ENCODE results near the gene ZNF610. TPM values are rescaled to one million over a fixed set of nuclear protein-coding genes. Genes with fewer than 3 reads are reported as not detected.
A peak's percentile ranks its signal among the peaks of the same experiment; 100 is the strongest.

ZNF610 gene
- total and polyA plus RNA-seq, 2 of the 13 experiments (the other 11 are each of a cell fraction or from before 2014, with no cell fraction given) = 0.32 to 0.69 TPM

- no peak for TF ChIP-seq IKZF5 (CRISPR knock-in tag; IDR thresholded peaks at IDR 0.05)
- TF ChIP-seq FIP1L1 (IDR thresholded peaks at IDR 0.05; ENCODE audit: borderline replicate concordance, insufficient read depth, low read depth, low read length) = no peak
- TF ChIP-seq GABPB1 (CRISPR knock-in tag; IDR thresholded peaks at IDR 0.05) = peak; percentile 97
- no peak for TF ChIP-seq HES4 (CRISPR knock-in tag; IDR thresholded peaks at IDR 0.05; ENCODE audit: borderline replicate concordance)
- TF ChIP-seq ZNF207 (IDR thresholded peaks at IDR 0.05; ENCODE audit: borderline replicate concordance) = no peak
- peak; percentile 83; the same call in 1 of the 2 replicates for TF ChIP-seq ARID4A (CRISPR knock-in tag; IDR thresholded peaks at IDR 0.05; ENCODE audit: borderline replicate concordance)
- TF ChIP-seq ZNF782 (CRISPR knock-in tag; IDR thresholded peaks at IDR 0.05; ENCODE audit: borderline replicate concordance) = peak; percentile 70; the same call in 1 of the 2 replicates
- no peak for TF ChIP-seq ZNF678 (CRISPR knock-in tag; IDR thresholded peaks at IDR 0.05)
- peak; percentile 86 for TF ChIP-seq ZNF335 (CRISPR knock-in tag; IDR thresholded peaks at IDR 0.05)
- TF ChIP-seq SP2 (CRISPR knock-in tag; IDR thresholded peaks at IDR 0.05) = no peak
- TF ChIP-seq ZFP91 (CRISPR knock-in tag; IDR thresholded peaks at IDR 0.05; ENCODE audit: borderline replicate concordance) = peak; percentile 26; the same call in 1 of the 2 replicates
- TF ChIP-seq TFE3 (CRISPR knock-in tag; IDR thresholded peaks at IDR 0.05) = no peak
- peak; percentile 39; the same call in 1 of the 2 replicates for TF ChIP-seq ERF (CRISPR knock-in tag; IDR thresholded peaks at IDR 0.05)
- TF ChIP-seq FOXJ3 (CRISPR knock-in tag; IDR thresholded peaks at IDR 0.05; ENCODE audit: borderline replicate concordance) = no peak
- TF ChIP-seq KAT7 (CRISPR knock-in tag; IDR thresholded peaks at IDR 0.05; ENCODE audit: borderline replicate concordance) = no peak
Observed at GRCh38 chr19:52397310-52398080, 61.5 kb downstream of the ZNF610 start, which contains the start of gene ZNF528 (continued).

All from HepG2 (cell line).